Peyer's patch (tissue), 4 donors: Measurements from ENCODE around the gene RPSA.

Experiments used
- POLR2A ChIP-seq, 2 donors: fragments of 450-650 bp; IDR thresholded peaks; one replicate each; pipeline ENCODE4 v1.5.1; 2017; ENCODE audit warnings: antibody characterized with exemption in 2 of 2, mild to moderate bottlenecking in 2 of 2, moderate library complexity in 2 of 2
- TF ChIP-seq, protein P1 (sequence below), 6 experiments: fragments of 450-650 bp in 4 of 6; fragments of 200-600 bp in 2 of 6; sonication (generic) in 1 of 6; IDR thresholded peaks; one replicate each; pipeline ENCODE4 v1.5.1; 2017 to 2019; ENCODE audit warnings: antibody characterized with exemption in 6 of 6, mild to moderate bottlenecking in 3 of 6, moderate library complexity in 1 of 6

- TF ChIP-seq, protein P1, sequence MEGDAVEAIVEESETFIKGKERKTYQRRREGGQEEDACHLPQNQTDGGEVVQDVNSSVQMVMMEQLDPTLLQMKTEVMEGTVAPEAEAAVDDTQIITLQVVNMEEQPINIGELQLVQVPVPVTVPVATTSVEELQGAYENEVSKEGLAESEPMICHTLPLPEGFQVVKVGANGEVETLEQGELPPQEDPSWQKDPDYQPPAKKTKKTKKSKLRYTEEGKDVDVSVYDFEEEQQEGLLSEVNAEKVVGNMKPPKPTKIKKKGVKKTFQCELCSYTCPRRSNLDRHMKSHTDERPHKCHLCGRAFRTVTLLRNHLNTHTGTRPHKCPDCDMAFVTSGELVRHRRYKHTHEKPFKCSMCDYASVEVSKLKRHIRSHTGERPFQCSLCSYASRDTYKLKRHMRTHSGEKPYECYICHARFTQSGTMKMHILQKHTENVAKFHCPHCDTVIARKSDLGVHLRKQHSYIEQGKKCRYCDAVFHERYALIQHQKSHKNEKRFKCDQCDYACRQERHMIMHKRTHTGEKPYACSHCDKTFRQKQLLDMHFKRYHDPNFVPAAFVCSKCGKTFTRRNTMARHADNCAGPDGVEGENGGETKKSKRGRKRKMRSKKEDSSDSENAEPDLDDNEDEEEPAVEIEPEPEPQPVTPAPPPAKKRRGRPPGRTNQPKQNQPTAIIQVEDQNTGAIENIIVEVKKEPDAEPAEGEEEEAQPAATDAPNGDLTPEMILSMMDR (IDR thresholded peaks at IDR 0.05): no peak
- TF ChIP-seq POLR2A (IDR thresholded peaks at IDR 0.05): no peak
Observed at GRCh38 chr3:39385456-39386090, 20.9 kb upstream of the RPSA start.
